HG03575 (cell line): ENCODE measurements around the gene DOK7.
"Not testable (repeated sequence)": the region's sequence is repeated elsewhere in the genome, so short reads cannot be mapped to it uniquely, and the experiment has no call there.

Experiments
- ATAC-seq: cut with Tn5 transposase; IDR thresholded peaks from one replicate; pipeline ENCODE4 v1.9.1; 2021; ENCODE audit not compliant: unreplicated experiment, insufficient number of reproducible peaks, low FRiP score; ENCODE audit errors: extremely low read depth

DOK7 gene

GRCh38 chr4:3524349-3524748 is 61.2 kb downstream of the DOK7 start:
- ATAC-seq: no peak

GRCh38 chr4:3524920-3525319 is 61.8 kb downstream of the DOK7 start:
- no peak for ATAC-seq

GRCh38 chr4:3525532-3526430 is 62.7 kb downstream of the DOK7 start:
- ATAC-seq: no peak

GRCh38 chr4:3526456-3526855 is 63.4 kb downstream of the DOK7 start:
- no peak for ATAC-seq

- no peak for ATAC-seq
Measured at GRCh38 chr4:3527101-3527913, 64.2 kb downstream of the DOK7 start.

GRCh38 chr4:3527914-3528876 is 65.1 kb downstream of the DOK7 start:
- ATAC-seq: no peak

GRCh38 chr4:3529363-3529762 is 66.3 kb downstream of the DOK7 start:
- ATAC-seq: no peak

- ATAC-seq: no peak
Measured at GRCh38 chr4:3530051-3530450, 66.9 kb downstream of the DOK7 start.

GRCh38 chr4:3530663-3531254 is 67.7 kb downstream of the DOK7 start:
- ATAC-seq: no peak

GRCh38 chr4:3531318-3531878 is 68.3 kb downstream of the DOK7 start:
- ATAC-seq: no peak

GRCh38 chr4:3531879-3532750 is 69.0 kb downstream of the DOK7 start, which contains the start of gene LRPAP1:
LRPAP1 (minus strand) TSS chr4:3532422; CDS start chr4:3532412, 10 bp downstream.
- no peak for ATAC-seq

- no peak for ATAC-seq
Measured at GRCh38 chr4:3532751-3533422, 69.8 kb downstream of the DOK7 start.

- ATAC-seq: no peak
Measured at GRCh38 chr4:3533423-3533820, 70.3 kb downstream of the DOK7 start.

- ATAC-seq: not testable (repeated sequence)
Measured at GRCh38 chr4:3535812-3536211, 72.7 kb downstream of the DOK7 start.

GRCh38 chr4:3538906-3539305 is 75.8 kb downstream of the DOK7 start:
- ATAC-seq: not testable (repeated sequence)

GRCh38 chr4:3543415-3543814 is 80.3 kb downstream of the DOK7 start:
- not testable (repeated sequence) for ATAC-seq
